AG10803 (cell line): Measurements from ENCODE around the gene NR2F1-AS1.

Source experiments
- DNase-seq: peaks from one replicate; pipeline ENCODE4 v3.0.0; 2010; ENCODE audit warnings: low read depth
- H3K4me3 ChIP-seq: 2 replicates; pipeline ENCODE4 v1.5.1; 2011; ENCODE audit warnings: mild to moderate bottlenecking, low read length, control low read depth
- TF ChIP-seq, protein P1 (sequence below): conservative IDR thresholded peaks from 2 replicates; pipeline ENCODE4 v1.5.1; 2011; ENCODE audit warnings: mild to moderate bottlenecking, low read length, control low read depth, inconsistent platforms

Gene NR2F1-AS1

DNA sequence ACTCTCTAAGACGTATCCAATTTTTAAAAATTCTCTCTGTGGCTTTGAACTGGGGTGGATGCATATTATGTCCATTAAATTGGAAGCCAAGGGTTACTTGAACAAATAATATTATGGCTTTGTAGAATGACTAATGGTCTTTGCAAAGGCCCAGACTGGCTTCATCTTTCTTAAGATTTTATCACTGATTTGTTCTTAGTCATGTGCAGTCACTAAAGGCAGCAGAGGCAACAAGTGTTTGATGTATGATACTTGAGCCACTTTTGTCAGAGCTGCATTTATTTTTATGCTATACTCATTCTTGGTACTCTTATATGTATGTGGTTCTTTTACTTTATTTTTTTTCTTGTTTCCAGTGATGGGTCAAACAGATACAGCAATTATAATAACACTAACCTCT lies 152.2 kb downstream of the NR2F1-AS1 start:
- H3K4me3 ChIP-seq, result no peak overlapping the region
- TF ChIP-seq, protein P1, sequence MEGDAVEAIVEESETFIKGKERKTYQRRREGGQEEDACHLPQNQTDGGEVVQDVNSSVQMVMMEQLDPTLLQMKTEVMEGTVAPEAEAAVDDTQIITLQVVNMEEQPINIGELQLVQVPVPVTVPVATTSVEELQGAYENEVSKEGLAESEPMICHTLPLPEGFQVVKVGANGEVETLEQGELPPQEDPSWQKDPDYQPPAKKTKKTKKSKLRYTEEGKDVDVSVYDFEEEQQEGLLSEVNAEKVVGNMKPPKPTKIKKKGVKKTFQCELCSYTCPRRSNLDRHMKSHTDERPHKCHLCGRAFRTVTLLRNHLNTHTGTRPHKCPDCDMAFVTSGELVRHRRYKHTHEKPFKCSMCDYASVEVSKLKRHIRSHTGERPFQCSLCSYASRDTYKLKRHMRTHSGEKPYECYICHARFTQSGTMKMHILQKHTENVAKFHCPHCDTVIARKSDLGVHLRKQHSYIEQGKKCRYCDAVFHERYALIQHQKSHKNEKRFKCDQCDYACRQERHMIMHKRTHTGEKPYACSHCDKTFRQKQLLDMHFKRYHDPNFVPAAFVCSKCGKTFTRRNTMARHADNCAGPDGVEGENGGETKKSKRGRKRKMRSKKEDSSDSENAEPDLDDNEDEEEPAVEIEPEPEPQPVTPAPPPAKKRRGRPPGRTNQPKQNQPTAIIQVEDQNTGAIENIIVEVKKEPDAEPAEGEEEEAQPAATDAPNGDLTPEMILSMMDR, result no peak
- no peak for DNase-seq

DNA sequence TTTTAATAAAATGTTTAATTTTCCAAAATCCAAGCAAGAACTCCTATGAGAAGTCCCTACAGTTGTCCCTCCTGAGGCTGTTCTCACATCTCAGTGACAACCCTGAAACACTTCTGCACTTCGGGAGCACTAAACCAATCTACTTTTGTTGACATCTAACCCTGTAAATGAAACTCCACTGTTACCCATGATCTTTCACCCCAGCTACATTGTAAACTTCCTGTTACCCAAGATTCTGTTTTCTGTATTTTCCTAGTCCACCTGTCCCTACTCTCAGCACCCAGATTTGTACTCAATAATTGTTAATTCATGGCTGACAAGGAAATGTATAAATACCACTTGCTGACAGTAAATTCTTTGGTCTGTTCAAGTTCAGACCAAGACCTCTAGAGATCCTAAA lies 153.7 kb downstream of the NR2F1-AS1 start:
- DNase-seq, result no peak
- TF ChIP-seq, protein P1, result no peak
- H3K4me3 ChIP-seq, result no peak overlapping the region

DNA sequence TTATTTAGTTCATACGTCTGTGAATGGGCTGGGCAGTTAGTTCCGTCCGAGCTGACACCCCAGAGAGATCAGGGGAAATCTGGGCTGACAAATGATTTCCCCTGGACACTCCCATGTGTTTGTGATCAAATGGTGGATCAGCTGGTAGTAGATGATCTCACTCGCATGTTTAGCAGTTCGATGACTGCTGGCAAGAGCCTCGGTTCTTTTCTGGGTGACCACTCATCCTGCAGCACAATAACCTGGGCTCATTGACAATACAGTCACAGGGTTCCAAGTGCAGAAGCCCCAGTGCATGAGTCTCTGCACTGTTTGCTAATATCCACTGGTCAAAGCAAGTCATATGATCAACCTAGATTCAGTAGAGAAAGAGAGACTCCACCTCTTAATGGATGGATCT lies 155.9 kb downstream of the NR2F1-AS1 start:
- H3K4me3 ChIP-seq, result no peak overlapping the region
- peak; percentile 40 for DNase-seq
- TF ChIP-seq, protein P1, result no peak

DNA sequence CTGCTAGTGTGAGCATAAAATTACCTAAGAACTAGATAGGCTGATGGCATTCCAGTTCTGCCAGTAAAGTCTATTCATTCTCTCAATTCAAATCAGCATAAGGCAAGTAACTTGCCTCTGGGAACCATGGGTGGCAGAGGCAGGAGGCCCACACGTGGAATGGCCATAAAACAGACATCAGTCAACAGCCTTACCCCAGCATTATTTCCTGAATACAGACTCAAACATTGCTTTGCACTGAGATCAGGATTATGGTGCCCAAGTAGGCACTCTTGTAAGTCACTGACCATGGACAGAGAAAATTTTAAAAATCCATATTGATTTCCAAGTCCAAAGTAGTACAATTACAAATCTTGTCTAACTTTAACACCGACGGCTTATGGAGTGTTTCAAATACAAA lies 157.7 kb downstream of the NR2F1-AS1 start:
- no peak for DNase-seq
- TF ChIP-seq, protein P1, result no peak
- H3K4me3 ChIP-seq, result no peak overlapping the region

DNA sequence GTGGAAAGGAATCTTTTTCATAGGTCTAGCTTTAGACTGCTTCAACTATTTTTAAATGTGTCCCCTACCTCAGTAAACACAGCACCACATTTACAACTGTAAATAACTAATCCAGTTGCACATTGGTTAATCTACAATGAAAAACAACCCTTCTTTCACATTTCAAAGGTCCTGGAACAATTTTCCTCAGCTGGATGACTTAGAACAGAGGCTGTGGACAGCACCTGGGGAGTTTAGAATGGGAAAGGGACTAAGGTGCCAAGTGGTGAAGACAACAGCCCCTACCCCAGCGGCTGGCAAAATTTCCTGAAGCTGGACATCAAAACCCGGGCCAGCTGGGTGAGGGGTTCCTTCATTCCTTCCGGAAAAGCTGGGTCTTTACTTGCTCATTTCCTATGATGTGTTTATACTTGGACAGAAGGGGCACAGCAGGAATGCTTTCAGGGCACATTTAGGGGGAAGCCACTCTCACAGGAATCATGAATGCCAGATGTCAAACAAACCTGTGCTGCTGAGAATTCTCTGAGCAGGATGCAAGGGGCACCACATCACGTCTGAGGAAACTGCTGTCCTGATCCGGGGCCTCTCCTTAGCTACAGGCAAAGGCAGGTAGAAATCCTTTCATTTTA lies 158.3 kb downstream of the NR2F1-AS1 start:
- no peak overlapping the region for H3K4me3 ChIP-seq
- DNase-seq, result no peak
- TF ChIP-seq, protein P1, result no peak

DNA sequence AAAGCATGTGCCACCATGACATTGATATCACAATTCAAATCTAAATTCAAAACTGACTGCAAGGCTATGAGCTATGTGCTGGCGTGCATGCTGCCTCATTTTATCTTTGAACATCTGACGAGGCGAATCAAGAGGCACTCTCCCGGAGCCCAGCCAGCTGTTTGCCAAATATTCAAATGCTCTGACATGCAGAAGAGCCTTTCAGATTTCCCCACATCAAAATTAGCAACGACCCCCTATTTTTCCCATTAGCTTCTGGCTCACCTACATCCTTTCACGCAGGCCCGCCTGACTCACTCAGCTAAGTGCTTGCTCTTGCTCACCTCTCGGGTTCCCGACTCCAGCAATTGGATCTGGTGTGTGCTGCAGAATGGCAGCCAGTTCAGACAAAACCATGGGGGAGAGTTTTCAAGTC lies 159.0 kb downstream of the NR2F1-AS1 start:
- no peak overlapping the region for H3K4me3 ChIP-seq
- DNase-seq, result no peak
- TF ChIP-seq, protein P1, result no peak

DNA sequence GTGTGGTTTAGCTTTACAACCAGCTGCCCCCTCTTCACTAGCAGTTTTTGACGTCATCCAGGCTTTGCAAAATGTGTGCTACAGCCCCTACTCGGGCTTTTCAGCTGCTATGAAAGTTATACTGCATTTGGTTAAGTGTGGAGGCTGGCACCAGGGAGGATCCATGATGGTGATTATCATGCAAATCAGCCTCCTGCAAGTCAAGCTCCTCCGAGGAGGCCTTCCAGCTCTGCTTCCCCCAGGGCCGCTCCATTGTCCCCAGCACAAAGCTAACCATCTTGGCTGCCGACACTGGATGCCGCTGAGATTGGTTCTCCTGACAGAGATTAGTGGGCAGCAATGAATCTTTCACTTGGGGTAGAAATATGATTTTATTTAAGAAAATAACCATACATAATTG lies 159.6 kb downstream of the NR2F1-AS1 start:
- TF ChIP-seq, protein P1, result no peak
- no peak overlapping the region for H3K4me3 ChIP-seq
- no peak for DNase-seq
